H1 (cell line): Measurements from ENCODE around the gene TBR1. TPM values are rescaled to one million over a fixed set of nuclear protein-coding genes. Genes with fewer than 3 reads are reported as not detected.

ENCODE experiments used
- CBX5 ChIP-seq: fragments of 300-800, 300-1000 bp; sonication (generic); IDR thresholded peaks from 2 replicates; pipeline ENCODE4 v1.7.1; 2016; ENCODE audit warnings: antibody characterized with exemption, low read length, low read depth
- CBX8 ChIP-seq: fragments of 300-800, 300-1000 bp; sonication (generic); IDR thresholded peaks from 2 replicates; pipeline ENCODE4 v1.7.1; 2016; ENCODE audit warnings: low read depth, low read length, borderline replicate concordance
- CHD1 ChIP-seq: IDR thresholded peaks from 2 replicates; pipeline ENCODE4 v1.6.1; 2012; ENCODE audit warnings: low read depth, low read length, improper control_type of control experiment
- CREB1 ChIP-seq: IDR thresholded peaks from 2 replicates; pipeline ENCODE4 v1.6.1; 2012; ENCODE audit warnings: inconsistent platforms
- CTCF ChIP-seq, 3 experiments: IDR thresholded peaks; 1 replicate in 2 of 3; 2 replicates in 1 of 3; pipeline versions ENCODE4 v1.5.1 to v1.6.1; 2011; ENCODE audit warnings: low read length in 3 of 3, mild to moderate bottlenecking in 3 of 3, inconsistent platforms in 2 of 3, low read depth in 1 of 3, moderate library complexity in 1 of 3; ENCODE audit not compliant: insufficient read depth in 1 of 3; ENCODE audit errors: control extremely low read depth in 1 of 3
- EZH2 ChIP-seq: fragments of 200-600 bp; sonication (generic); IDR thresholded peaks from 2 replicates; pipeline ENCODE4 v1.7.1; 2012; ENCODE audit warnings: low read depth, mild to moderate bottlenecking, moderate library complexity, low read length, inconsistent platforms; ENCODE audit not compliant: severe bottlenecking
- GABPA ChIP-seq: IDR thresholded peaks from 2 replicates; pipeline ENCODE4 v1.6.1; 2011; ENCODE audit warnings: mild to moderate bottlenecking, low read length, moderate library complexity, borderline replicate concordance; ENCODE audit not compliant: insufficient read depth
- HDAC2 ChIP-seq, 2 experiments: fragments of 300-600 bp in 1 of 2; sonication (generic) in 1 of 2; IDR thresholded peaks; 2 replicates each; pipeline ENCODE4 v1.6.1; 2011 to 2012; ENCODE audit warnings: low read depth in 2 of 2, low read length in 2 of 2, mild to moderate bottlenecking in 2 of 2, moderate library complexity in 2 of 2, borderline replicate concordance in 1 of 2, inconsistent platforms in 1 of 2
- HDAC6 ChIP-seq: IDR thresholded peaks from one replicate; pipeline ENCODE4 v1.7.1; 2012; ENCODE audit warnings: low read depth, mild to moderate bottlenecking, inconsistent platforms, low read length, moderate library complexity
- KDM4A ChIP-seq: IDR thresholded peaks from one replicate; pipeline ENCODE4 v1.7.1; 2012; ENCODE audit warnings: low read depth, mild to moderate bottlenecking, moderate library complexity, low read length, inconsistent platforms; ENCODE audit not compliant: severe bottlenecking
- MAFK ChIP-seq: IDR thresholded peaks from 2 replicates; pipeline ENCODE4 v1.6.1; 2012; ENCODE audit warnings: low read depth, mild to moderate bottlenecking, improper control_type of control experiment, low read length
- POLR2AphosphoS5 ChIP-seq: IDR thresholded peaks from 2 replicates; pipeline ENCODE4 v1.6.1; 2011; ENCODE audit warnings: low read depth, low read length
- POU5F1 ChIP-seq: IDR thresholded peaks from 2 replicates; pipeline ENCODE4 v1.6.1; 2011; ENCODE audit warnings: low read depth, mild to moderate bottlenecking, low read length, moderate library complexity
- RBBP5 ChIP-seq: IDR thresholded peaks from 2 replicates; pipeline ENCODE4 v1.7.1; 2012; ENCODE audit warnings: low read depth, mild to moderate bottlenecking, inconsistent platforms, low read length, moderate library complexity, borderline replicate concordance
- RFX5 ChIP-seq: IDR thresholded peaks from 2 replicates; pipeline ENCODE4 v1.6.1; 2011; ENCODE audit warnings: low read depth, low read length, improper control_type of control experiment, borderline replicate concordance
- SAP30 ChIP-seq: fragments of 300-600 bp; sonication (generic); IDR thresholded peaks from 2 replicates; pipeline ENCODE4 v1.7.1; 2012; ENCODE audit warnings: low read length, moderate library complexity, mild to moderate bottlenecking, inconsistent platforms; ENCODE audit not compliant: insufficient read depth, insufficient replicate concordance
- SIN3A ChIP-seq, 2 experiments: IDR thresholded peaks in 1 of 2; conservative IDR thresholded peaks in 1 of 2; 2 replicates each; pipeline ENCODE4 v1.6.1; 2011 to 2012; ENCODE audit warnings: low read length in 2 of 2, improper control_type of control experiment in 1 of 2, low read depth in 1 of 2, mild to moderate bottlenecking in 1 of 2
- SP2 ChIP-seq: IDR thresholded peaks from 2 replicates; pipeline ENCODE4 v1.6.1; 2012; ENCODE audit warnings: mild to moderate bottlenecking, low read length, inconsistent platforms
- TBP ChIP-seq: IDR thresholded peaks from 2 replicates; pipeline ENCODE4 v1.6.1; 2011; ENCODE audit warnings: low read depth, low read length, improper control_type of control experiment
- ZNF274 ChIP-seq: IDR thresholded peaks from 2 replicates; pipeline ENCODE4 v1.7.0; 2012; ENCODE audit warnings: low read length, borderline replicate concordance; ENCODE audit errors: extremely low read depth
- polyA plus RNA-seq, 7 experiments: library from polyadenylated mRNA; depleted of rRNA in 3 of 7; stranded (reverse) in 5 of 7; unstranded in 2 of 7; fragments of >200 nt in 5 of 7; fragments of 200-250 nt in 2 of 7; gene quantifications; 1 replicate in 5 of 7; 2 replicates in 1 of 7; 4 replicates in 1 of 7; pipeline versions ENCODE4 v1.2.1 to v1.2.3, GENCODE V29; 2011 to 2013; ENCODE audit warnings: missing spikeins in 2 of 7, mixed read lengths in 2 of 7
- total RNA-seq: library from RNA; stranded (reverse); fragmentation: NEBNext Ultra II Directional; extraction: Animal tissue kit (Norgen Biotek cat#: 25700); gene quantifications from 2 replicates; pipeline ENCODE4 v1.2.1, GENCODE V29; 2021

Gene TBR1
- total and polyA plus RNA-seq, 2 of the 8 experiments (the other 6 are each of a cell fraction or from before 2014, with no cell fraction given), result not detected

- TF ChIP-seq ZNF274 (no peak), CBX8 (no peak), CREB1 (no peak), RBBP5 (0 out of 2 replicates have a peak, but pooled peaks have one; percentile 0), RFX5 (no peak), SP2 (no peak), HDAC2 (IDR thresholded peaks at IDR 0.05; ENCODE audit: borderline replicate concordance in 1 of 2, low read depth in 2 of 2, low read length in 2 of 2) (0 out of 4 replicates have a peak, but pooled peaks of 1 of the 2 experiments have one; percentile 18), MAFK (no peak), EZH2 (peak; percentile 86), TBP (no peak), POLR2AphosphoS5 (no peak), CTCF (IDR thresholded peaks at IDR 0.05; ENCODE audit: control extremely low read depth in 1 of 3, insufficient read depth in 1 of 3, low read depth in 1 of 3, low read length in 3 of 3) (peak in 1 of 3 experiments; percentile 41; a peak in 1 of 4 replicates), GABPA (no peak), SIN3A (conservative IDR thresholded peaks at IDR 0.05 in 1 of 2, IDR thresholded peaks at IDR 0.05 in 1 of 2; ENCODE audit: low read depth in 1 of 2, low read length in 2 of 2) (no peak), SAP30 (no peak), KDM4A (no peak), POU5F1 (no peak), CHD1 (no peak), CBX5 (no peak), HDAC6 (no peak)
Measured at GRCh38 chr2:161426922-161427663, 11.0 kb downstream of the TBR1 start (continued).
